ENCODE results near the gene PTPRD. TPM values are rescaled to one million over a fixed set of nuclear protein-coding genes. Genes with fewer than 3 reads are reported as not detected.

Gene PTPRD
- total and polyA plus RNA-seq, 2 of the 4 experiments (the other 2 are of a cell fraction): 0.07 to 0.18 TPM

- intact Hi-C loops (cut with micrococcal nuclease) (no loop called here), dilution Hi-C loops (cut with HindIII; ENCODE audit: low sequenced_read_pairs, unreplicated experiment) (no loop called here), in situ Hi-C loops (cut with MboI; ENCODE audit: low sequenced_read_pairs) (no loop called here)
- no peak overlapping the region for H3K4me3 ChIP-seq (ENCODE audit: insufficient read depth, low read depth, low read length)
- H3K4me1 ChIP-seq (ENCODE audit: control insufficient read depth, insufficient read depth, low read length): no peaks in the 10 kb centered on the region
- H3K14ac ChIP-seq (replicated peaks; ENCODE audit: low read depth, low read length): no peak overlapping the region
- no peak overlapping the region for H3K23ac ChIP-seq (ENCODE audit: low read depth, low read length)
- H3K9me3 ChIP-seq (ENCODE audit: control insufficient read depth, insufficient read depth, low read length): no peaks in the 10 kb centered on the region; the same call in 1 of the 2 replicates
- no peak overlapping the region for H4K8ac ChIP-seq (ENCODE audit: low read depth in 2 of 2, low read length in 2 of 2)
- no peaks in the 10 kb centered on the region for H3K79me1 ChIP-seq (ENCODE audit: low read depth in 1 of 2, low read length in 2 of 2)
- no peak overlapping the region for H3K9ac ChIP-seq (ENCODE audit: low read depth, low read length)
- H4K5ac ChIP-seq (ENCODE audit: low read depth, low read length): no peak overlapping the region
- no peak overlapping the region for H2BK120ac ChIP-seq (ENCODE audit: low read depth, low read length)
- no peaks in the 10 kb centered on the region for H3K36me3 ChIP-seq (ENCODE audit: control insufficient read depth, insufficient read depth, low read length)
- CTCF ChIA-PET: no interaction called here
- no TSS peak for BruUV-seq (replicated peaks)
- H3K56ac ChIP-seq (ENCODE audit: extremely low read depth, insufficient read depth, low read length): no peak overlapping the region
- H3K27ac ChIP-seq (ENCODE audit: insufficient read depth, low read length): no peak overlapping the region
- H4K91ac ChIP-seq (ENCODE audit: insufficient read depth, low read depth, low read length): no peak overlapping the region
- ATAC-seq (ENCODE audit: low read depth): no peak
- TF ChIP-seq MAFK (IDR thresholded peaks at IDR 0.05; ENCODE audit: low read depth, low read length): no peak
- no peak for TF ChIP-seq CTCF (conservative IDR thresholded peaks at IDR 0.05; ENCODE audit: low read depth, low read length)
- TF ChIP-seq, protein P1, sequence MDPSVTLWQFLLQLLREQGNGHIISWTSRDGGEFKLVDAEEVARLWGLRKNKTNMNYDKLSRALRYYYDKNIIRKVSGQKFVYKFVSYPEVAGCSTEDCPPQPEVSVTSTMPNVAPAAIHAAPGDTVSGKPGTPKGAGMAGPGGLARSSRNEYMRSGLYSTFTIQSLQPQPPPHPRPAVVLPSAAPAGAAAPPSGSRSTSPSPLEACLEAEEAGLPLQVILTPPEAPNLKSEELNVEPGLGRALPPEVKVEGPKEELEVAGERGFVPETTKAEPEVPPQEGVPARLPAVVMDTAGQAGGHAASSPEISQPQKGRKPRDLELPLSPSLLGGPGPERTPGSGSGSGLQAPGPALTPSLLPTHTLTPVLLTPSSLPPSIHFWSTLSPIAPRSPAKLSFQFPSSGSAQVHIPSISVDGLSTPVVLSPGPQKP (IDR thresholded peaks at IDR 0.05; ENCODE audit: borderline replicate concordance, low read depth, low read length): no peak
- TF ChIP-seq RFX5 (IDR thresholded peaks at IDR 0.05; ENCODE audit: low read depth, low read length): no peak
- no peak for TF ChIP-seq FOS (IDR thresholded peaks at IDR 0.05; ENCODE audit: low read depth, low read length)
- TF ChIP-seq CHD1 (IDR thresholded peaks at IDR 0.05; ENCODE audit: low read depth, low read length): no peak
- TF ChIP-seq MXI1 (IDR thresholded peaks at IDR 0.05; ENCODE audit: borderline replicate concordance, low read depth, low read length): no peak
- TF ChIP-seq BHLHE40 (IDR thresholded peaks at IDR 0.05; ENCODE audit: low read depth, low read length): no peak
- no peak for TF ChIP-seq SMC3 (IDR thresholded peaks at IDR 0.05; ENCODE audit: low read depth, low read length)
- TF ChIP-seq RCOR1 (IDR thresholded peaks at IDR 0.05; ENCODE audit: insufficient replicate concordance, low read length): no peak
- no peak for TF ChIP-seq CEBPB (IDR thresholded peaks at IDR 0.05; ENCODE audit: low read depth, low read length)
- TF ChIP-seq POLR2A (IDR thresholded peaks at IDR 0.05; ENCODE audit: low read depth, low read length): no peak
- TF ChIP-seq RAD21 (IDR thresholded peaks at IDR 0.05; ENCODE audit: low read length): no peak
- TF ChIP-seq, protein P2, sequence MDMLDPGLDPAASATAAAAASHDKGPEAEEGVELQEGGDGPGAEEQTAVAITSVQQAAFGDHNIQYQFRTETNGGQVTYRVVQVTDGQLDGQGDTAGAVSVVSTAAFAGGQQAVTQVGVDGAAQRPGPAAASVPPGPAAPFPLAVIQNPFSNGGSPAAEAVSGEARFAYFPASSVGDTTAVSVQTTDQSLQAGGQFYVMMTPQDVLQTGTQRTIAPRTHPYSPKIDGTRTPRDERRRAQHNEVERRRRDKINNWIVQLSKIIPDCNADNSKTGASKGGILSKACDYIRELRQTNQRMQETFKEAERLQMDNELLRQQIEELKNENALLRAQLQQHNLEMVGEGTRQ (IDR thresholded peaks at IDR 0.05; ENCODE audit: low read depth, low read length): no peak
- no peak for TF ChIP-seq NFE2L2 (IDR thresholded peaks at IDR 0.05; ENCODE audit: low read depth, low read length)
- no peak for TF ChIP-seq MAZ (IDR thresholded peaks at IDR 0.05; ENCODE audit: borderline replicate concordance, low read depth, low read length)
- H3K27me3 ChIP-seq (ENCODE audit: control insufficient read depth, insufficient read depth, low read length): no peaks in the 10 kb centered on the region
- H3K4ac ChIP-seq (ENCODE audit: low read depth, low read length): no peak overlapping the region
- DNase-seq: no peak
- no peaks in the 10 kb centered on the region for H4K20me1 ChIP-seq (ENCODE audit: insufficient read depth, low read length)
- no peak overlapping the region for H2BK5ac ChIP-seq (ENCODE audit: low read depth, low read length, poor library complexity, severe bottlenecking)
- POLR2A ChIA-PET (ENCODE audit: unreplicated experiment): no interaction called here
- WGBS, 2 experiments (ENCODE audit: extremely low coverage in 2 of 2, insufficient read length in 1 of 2): no CpG with 5 or more reads among the region's 2 CpGs
- no peaks in the 10 kb centered on the region for H3K9me1 ChIP-seq (ENCODE audit: insufficient read depth, low read length)
- H3K4me2 ChIP-seq (ENCODE audit: low read depth, low read length): no peak overlapping the region
- H2BK20ac ChIP-seq (ENCODE audit: low read depth, low read length): no peak overlapping the region
- H3K18ac ChIP-seq (ENCODE audit: low read depth, low read length): no peak overlapping the region
- H2AK5ac ChIP-seq (ENCODE audit: low read depth, low read length): no peak overlapping the region
- no peak overlapping the region for H2AK9ac ChIP-seq (replicated peaks; ENCODE audit: low read depth, low read length, poor library complexity)
- no peak overlapping the region for H2BK15ac ChIP-seq (ENCODE audit: low read depth, low read length)
- H2AFZ ChIP-seq (replicated peaks; ENCODE audit: low read length, poor library complexity): no peak overlapping the region
Observed at GRCh38 chr9:8571643-8572042, 2041.2 kb downstream of the PTPRD start.
